NCI-H187 treated with DMSO at 0.1 percent for 48 hours (cell line): ENCODE measurements around the gene TMEM179.

ENCODE experiments used
- DNase-seq: peaks from one replicate; lab custom pipeline; 2025; lab: John Stamatoyannopoulos, UW

TMEM179 gene

DNA sequence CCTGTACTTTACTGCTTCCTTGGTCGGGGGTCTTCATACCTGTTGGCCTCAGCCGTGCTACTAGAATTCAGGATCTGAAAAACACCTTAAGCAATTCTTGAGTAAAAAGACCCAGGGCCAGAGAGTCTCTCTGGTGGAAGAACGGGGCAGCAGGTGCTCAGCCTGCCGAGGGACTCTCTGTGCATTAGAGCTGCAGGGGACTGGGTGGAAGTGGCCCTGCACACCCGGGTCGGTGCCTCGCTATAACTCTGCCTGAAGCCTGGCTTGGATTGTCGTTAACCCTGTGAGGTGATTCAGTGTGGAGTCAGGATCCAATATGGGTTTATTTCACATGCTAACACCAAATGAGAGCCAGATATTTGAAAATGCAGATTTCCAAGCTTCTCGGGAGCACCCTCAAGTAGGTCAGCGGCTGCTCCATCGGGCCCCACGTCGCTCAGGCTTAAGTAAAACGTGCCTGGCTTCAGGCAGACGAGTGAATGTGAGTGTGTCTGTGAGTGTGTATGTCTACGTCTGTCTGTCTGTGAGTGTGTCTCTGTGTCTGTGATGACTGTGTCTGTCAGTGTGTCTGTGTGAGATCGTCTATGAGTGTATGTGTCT, 60.1 kb downstream of the TMEM179 start:
- DNase-seq = no peak

DNA sequence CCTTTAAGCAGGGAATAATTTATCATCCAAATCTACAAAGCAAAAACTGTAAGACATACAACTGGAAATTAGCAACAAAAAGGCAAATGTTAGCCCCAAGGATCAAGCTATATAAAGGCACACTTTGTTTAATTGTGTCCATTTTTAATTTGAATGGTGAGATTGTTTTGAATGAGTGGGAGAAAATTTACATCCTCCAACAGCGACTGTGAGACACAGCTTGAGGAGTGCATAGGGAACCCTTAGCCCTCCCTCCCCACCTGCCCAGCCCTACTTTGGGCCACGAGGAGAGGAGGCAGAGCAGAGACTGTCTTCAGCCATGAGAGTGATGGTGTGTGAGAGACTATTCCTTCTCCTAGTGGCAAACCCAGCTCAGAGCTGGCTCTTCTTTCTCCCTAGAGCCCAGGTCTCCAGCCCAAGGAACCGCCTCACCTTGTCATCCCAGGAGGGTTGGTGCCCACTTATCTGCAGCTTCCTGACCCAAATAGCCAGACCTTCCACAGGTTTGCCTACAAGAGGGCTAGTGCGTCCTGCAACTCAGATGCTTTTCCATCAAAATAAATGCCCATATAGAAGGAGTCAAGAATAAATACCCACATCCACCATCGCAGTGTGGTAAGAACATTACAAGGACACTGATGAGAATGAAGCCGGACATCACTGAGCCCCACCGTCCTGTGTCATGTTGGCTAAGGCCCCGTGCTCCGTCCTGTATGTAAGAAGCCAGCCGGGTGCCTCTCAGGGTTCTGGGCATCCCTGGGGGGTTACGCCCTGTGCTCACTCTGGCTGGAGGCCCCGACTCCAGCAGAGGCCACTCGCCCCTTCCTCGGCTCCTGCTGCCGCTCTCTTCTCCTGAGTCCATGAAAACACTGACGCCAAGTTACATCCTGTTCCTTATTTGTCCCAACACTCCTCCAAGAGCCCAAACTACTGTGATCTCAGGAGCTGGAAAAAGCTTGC, 61.4 kb downstream of the TMEM179 start:
- no peak for DNase-seq

DNA sequence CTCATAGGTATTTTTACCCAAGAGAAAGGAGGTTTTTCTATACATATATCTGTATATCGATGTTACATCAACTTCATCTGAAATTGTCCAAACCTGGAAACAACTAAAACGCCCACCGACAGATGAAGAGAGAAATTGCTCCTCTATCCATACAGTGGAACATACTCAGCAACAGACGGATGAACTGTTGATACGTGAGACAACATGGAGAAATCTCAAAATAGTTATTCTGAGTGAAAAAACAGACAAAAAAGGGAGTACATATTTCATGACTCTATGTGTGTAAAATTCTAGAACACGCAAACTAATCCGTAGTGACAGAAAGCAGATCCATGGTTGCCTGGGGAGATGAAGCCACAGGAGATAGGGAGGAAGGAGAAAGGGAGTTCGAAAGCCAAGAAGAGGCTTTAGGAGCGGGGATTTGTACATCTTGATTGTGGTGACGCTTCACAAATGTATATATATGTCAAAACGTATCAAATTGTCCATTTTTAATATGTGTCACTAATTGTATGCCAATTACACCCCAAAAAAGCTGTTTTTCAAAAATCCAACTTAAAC, 62.6 kb downstream of the TMEM179 start:
- DNase-seq = no peak
